ENCODE measurements around the gene MXD4.

MXD4 gene

GRCh38 chr4:2299794-2300193 is 37.9 kb upstream of the MXD4 start:
- DNase-seq (ENCODE audit: extremely low spot score), result no peak
- TF ChIP-seq FOXA1 (IDR thresholded peaks at IDR 0.05) (no peak), PKNOX1 (IDR thresholded peaks at IDR 0.05) (no peak)
- POLR2A ChIA-PET, result no interaction called here
- CTCF ChIA-PET, result no interaction called here

GRCh38 chr4:2298532-2298991 is 36.7 kb upstream of the MXD4 start:
- ChIA-PET CTCF (no interaction called here), POLR2A (no interaction called here)
- TF ChIP-seq NFRKB (IDR thresholded peaks at IDR 0.05) (no peak), FOXK2 (IDR thresholded peaks at IDR 0.05) (no peak), FOXM1 (IDR thresholded peaks at IDR 0.05; ENCODE audit: borderline replicate concordance) (no peak), L3MBTL2 (conservative IDR thresholded peaks at IDR 0.05) (no peak), CTBP1 (IDR thresholded peaks at IDR 0.05; ENCODE audit: borderline replicate concordance) (no peak), ARNT (IDR thresholded peaks at IDR 0.05) (no peak)
- no peak for DNase-seq (ENCODE audit: extremely low spot score)

GRCh38 chr4:2297606-2298531 is 36.0 kb upstream of the MXD4 start:
- ChIA-PET CTCF (no interaction called here), POLR2A (no interaction called here)
- DNase-seq (ENCODE audit: extremely low spot score), result no peak
- no peak for TF ChIP-seq SP1 (IDR thresholded peaks at IDR 0.05)

GRCh38 chr4:2296631-2297601 is 35.0 kb upstream of the MXD4 start:
- TF ChIP-seq ZNF384 (IDR thresholded peaks at IDR 0.05) (no peak), ARNT (IDR thresholded peaks at IDR 0.05) (no peak), ELF4 (IDR thresholded peaks at IDR 0.05) (no peak), FOXA1 (IDR thresholded peaks at IDR 0.05) (no peak), PKNOX1 (IDR thresholded peaks at IDR 0.05) (no peak), HDGF (IDR thresholded peaks at IDR 0.05; ENCODE audit: borderline replicate concordance) (no peak), SP1 (IDR thresholded peaks at IDR 0.05) (no peak), FOXM1 (IDR thresholded peaks at IDR 0.05; ENCODE audit: borderline replicate concordance) (no peak), BHLHE40 (IDR thresholded peaks at IDR 0.05; ENCODE audit: borderline replicate concordance) (no peak), LEF1 (IDR thresholded peaks at IDR 0.05; ENCODE audit: borderline replicate concordance) (no peak), TARDBP (IDR thresholded peaks at IDR 0.05) (no peak), CTBP1 (IDR thresholded peaks at IDR 0.05; ENCODE audit: borderline replicate concordance) (no peak), NFRKB (IDR thresholded peaks at IDR 0.05) (no peak), SUZ12 (IDR thresholded peaks at IDR 0.05) (no peak), L3MBTL2 (conservative IDR thresholded peaks at IDR 0.05) (no peak), FOXK2 (IDR thresholded peaks at IDR 0.05) (no peak)
- ChIA-PET POLR2A (no interaction called here), CTCF (no interaction called here)
- no peak for DNase-seq (ENCODE audit: extremely low spot score)

- ChIA-PET CTCF (no interaction called here), POLR2A (no interaction called here)
- TF ChIP-seq LEF1 (IDR thresholded peaks at IDR 0.05; ENCODE audit: borderline replicate concordance) (no peak), FOXK2 (IDR thresholded peaks at IDR 0.05) (no peak), ZNF384 (IDR thresholded peaks at IDR 0.05) (no peak), SP1 (IDR thresholded peaks at IDR 0.05) (no peak), NFRKB (IDR thresholded peaks at IDR 0.05) (no peak), BHLHE40 (IDR thresholded peaks at IDR 0.05; ENCODE audit: borderline replicate concordance) (no peak), HDGF (IDR thresholded peaks at IDR 0.05; ENCODE audit: borderline replicate concordance) (no peak), FOXM1 (IDR thresholded peaks at IDR 0.05; ENCODE audit: borderline replicate concordance) (no peak), TARDBP (IDR thresholded peaks at IDR 0.05) (no peak), PKNOX1 (IDR thresholded peaks at IDR 0.05) (no peak), ARNT (IDR thresholded peaks at IDR 0.05) (no peak), L3MBTL2 (conservative IDR thresholded peaks at IDR 0.05) (no peak)
- DNase-seq (ENCODE audit: extremely low spot score), result no peak
Observed at GRCh38 chr4:2295900-2296442, 34.1 kb upstream of the MXD4 start.

GRCh38 chr4:2295500-2295899 is 33.6 kb upstream of the MXD4 start:
- CTCF ChIA-PET, result no interaction called here
- no peak for DNase-seq (ENCODE audit: extremely low spot score)
- POLR2A ChIA-PET, result no interaction called here
- TF ChIP-seq HDGF (IDR thresholded peaks at IDR 0.05; ENCODE audit: borderline replicate concordance) (no peak), ELF4 (IDR thresholded peaks at IDR 0.05) (no peak)
